ENCODE measurements around the gene FLNB.
A peak's percentile ranks its signal among the peaks of the same experiment; 100 is the strongest.
"Not testable (repeated sequence)": the region's sequence is repeated elsewhere in the genome, so short reads cannot be mapped to it uniquely, and the experiment has no call there.

The FLNB gene

DNA sequence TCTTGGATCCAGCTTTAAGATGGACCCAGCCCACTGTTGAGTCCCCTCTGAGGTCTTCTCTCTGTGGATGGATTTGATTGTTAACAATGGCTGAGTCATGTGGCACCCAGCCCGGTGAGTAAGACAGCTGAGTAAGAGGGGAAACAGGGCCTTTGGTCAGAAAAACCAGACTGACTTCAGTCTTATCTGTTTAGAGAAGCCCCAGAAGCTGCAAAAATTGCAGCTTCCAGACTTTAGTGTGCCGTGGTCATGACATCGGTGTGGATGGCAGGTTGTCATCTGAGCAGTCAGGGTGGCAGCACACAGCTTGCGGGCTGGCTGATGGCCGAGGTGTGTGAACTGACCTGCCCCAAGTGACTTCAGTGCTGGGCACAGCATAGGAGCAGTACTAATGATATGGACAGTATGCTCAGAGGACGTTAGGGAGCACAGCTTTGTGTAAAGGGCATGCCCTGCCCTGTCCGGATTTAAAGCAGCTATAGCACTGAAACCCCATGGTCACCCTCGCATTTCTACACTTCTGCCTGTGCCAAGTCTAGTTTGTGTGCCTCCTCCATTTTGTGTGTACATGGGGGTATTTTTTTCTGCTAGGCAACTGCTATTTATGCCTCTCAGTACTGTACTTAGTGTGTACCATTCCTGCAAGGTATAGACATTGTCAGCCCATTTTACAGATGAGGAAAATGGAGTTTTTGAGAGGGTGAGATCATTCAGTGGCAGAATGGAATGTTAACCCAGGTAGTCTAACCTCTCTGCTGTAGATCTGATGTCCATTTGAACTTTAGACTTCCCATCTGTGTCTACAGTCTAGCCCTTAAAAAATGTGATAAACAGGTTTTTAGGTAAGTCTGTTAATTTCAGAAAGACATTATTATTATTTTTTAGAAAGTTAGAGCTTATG is 44.4 kb downstream of the FLNB start:
- DNase-seq (ENCODE audit: low spot score) = no peak

DNA sequence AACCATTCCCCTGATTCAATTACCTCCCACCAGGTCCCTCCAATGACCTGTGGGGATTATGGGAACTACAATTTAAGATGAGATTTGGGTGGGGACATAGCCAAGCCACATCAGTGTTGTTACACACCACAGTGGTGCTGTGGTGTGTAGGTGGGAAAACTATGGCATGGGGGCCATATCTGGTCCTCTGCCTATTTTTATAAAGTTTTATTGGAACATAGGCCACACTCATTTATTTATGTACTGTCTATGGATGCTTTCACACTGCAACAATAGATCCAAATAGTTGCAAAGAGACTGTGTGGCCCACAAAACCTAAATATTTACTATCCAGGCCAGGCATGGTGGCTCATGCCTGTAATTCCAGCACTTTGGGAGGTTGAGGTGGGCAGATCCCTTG is 46.4 kb downstream of the FLNB start:
- DNase-seq (ENCODE audit: low spot score) = no peak

DNA sequence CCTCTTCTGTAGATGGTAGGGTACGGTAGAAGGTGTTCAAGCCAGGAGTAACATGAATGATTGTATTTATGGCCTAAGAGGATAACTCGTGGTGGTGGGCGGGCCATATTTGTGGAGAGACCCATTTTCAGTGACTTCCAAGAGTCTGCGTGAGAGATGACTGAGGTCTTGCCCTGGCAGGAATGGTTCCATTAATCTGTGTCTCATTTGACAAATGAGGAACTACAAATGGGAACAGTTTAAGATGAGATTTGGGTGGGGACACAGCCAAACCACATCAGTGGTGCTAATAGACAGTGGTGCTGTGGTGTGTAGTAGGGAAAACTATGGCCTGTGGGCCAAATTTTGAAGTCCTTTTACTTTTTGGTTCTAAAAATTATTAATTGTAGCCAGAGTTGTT is 47.1 kb downstream of the FLNB start:
- DNase-seq (ENCODE audit: low spot score) = no peak

DNA sequence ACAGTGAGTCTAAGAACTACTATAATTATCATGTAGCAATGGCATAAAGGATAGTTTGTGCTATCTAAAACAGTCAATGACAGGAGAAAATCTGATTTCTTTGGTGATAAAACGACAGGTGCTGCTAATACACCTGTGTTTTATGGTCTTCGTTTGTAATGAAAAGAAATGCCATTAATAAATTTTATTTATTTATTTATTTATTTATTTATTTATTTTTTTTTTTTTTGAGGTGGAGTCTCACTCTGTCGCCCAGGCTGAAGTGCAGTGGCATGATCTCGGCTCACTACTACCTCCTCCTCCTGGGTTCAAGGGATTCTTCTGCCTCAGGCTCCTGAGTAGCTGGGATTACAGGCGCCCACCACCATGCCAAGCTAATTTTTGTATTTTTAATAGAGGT is 47.7 kb downstream of the FLNB start:
- DNase-seq (ENCODE audit: low spot score) = not testable (repeated sequence)

DNA sequence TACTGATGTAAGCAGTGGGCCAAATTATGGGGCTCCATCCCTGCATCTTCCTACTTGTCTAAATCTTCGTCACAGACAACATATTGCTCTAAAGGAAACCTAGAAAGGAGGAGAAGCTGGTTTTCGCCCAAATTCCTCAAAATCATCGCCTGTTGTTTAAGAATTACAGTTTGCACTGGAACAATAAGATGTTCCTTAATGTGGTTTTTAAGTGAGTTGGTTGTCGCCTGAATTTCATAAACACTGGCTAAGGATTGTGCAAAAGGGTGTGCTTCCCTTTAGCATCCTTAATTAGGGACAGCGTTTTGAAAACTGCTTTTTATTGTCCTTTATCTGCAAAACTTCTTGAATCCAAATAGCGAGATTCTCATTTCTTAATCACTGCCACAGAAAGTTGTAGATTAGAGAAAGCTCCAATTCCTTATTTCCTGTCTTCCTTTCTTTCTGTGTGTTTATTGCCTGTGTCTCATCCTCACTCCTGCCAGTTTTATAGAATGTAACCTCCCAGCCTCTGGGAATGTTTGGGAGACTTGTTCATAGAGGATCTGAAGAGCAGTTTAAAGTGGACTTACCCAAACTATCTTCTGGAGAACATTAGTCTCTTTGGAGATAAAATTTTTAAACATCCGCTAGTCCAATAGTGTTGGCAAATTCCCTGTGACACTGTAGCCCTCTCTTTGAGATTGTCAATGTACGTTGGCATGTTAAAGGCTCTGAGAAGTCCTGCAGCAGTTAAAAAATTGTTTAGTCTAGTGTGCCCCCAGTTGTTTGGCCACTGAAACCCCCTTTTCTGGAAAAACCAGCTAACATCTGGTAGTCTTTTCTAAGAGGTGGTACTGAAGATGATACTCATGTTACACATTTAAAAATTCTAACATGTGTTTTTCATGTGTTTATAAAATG is 50.4 kb downstream of the FLNB start:
- DNase-seq (ENCODE audit: low spot score) = no peak

DNA sequence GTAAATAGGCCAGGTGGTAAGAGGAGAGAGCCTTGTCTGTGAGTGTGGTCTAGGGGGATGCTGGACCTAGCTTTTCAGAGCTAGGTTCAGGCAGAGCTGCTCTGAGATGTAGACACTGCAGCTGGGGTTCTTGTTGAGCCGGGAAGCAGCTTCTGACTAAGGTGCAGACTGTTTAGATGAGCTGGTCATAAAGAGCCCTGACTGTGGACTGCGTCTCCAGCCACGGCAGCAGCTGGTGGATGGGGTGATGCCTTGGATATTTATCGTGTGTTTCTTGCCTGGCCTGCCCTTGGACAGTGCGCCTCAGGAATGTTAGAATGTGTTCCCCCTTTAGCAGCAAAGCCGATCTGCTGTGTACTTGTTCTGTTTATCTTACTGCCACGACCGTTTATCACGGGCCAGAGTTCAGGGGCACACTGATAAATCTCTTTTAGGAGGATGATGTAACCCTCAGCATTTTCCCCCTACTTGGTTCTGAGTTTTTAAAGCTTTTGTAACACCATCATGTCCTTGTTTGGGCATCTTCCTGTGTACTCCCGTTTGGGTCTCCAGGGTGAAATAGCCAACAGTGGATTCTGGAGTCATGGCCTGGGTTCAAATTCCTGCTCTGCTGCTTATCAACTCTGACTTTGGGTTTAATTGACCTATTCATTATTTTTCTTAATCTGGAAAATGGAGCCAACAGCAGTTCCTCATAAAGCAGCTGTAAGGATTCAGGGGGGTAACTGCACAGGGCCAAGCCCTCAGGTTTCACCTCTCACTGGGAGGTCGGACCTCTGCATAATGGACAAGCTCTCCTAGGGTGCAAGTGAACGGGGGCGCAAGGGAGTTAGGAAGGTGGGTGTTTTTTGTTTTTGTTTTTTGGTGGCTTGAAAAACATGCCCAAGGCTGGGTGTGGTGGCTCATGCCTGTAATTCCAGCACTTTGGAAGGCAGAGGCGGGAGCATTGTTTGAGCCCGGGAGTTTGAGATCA is 51.4 kb downstream of the FLNB start:
- DNase-seq (ENCODE audit: low spot score) = peak; percentile 69

DNA sequence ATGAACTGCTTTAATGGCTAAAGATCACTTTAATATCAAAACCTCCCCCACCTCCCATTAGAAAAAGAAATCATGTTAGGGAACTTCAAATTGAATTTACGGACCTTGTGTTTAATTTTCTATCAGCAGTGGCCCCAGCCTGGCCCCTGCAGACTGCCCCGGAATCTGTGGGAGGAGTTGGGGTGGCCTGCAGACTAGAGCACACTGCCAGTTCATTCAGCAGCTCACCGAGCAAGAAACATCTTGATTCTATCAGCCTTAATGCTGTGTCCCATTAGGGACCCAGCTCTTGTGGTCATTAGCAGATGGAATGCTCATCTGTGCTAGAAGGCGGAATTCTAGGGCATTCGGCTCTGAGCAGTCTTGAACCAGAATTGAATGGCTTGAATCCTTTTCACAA is 54.2 kb downstream of the FLNB start:
- DNase-seq (ENCODE audit: low spot score) = no peak

DNA sequence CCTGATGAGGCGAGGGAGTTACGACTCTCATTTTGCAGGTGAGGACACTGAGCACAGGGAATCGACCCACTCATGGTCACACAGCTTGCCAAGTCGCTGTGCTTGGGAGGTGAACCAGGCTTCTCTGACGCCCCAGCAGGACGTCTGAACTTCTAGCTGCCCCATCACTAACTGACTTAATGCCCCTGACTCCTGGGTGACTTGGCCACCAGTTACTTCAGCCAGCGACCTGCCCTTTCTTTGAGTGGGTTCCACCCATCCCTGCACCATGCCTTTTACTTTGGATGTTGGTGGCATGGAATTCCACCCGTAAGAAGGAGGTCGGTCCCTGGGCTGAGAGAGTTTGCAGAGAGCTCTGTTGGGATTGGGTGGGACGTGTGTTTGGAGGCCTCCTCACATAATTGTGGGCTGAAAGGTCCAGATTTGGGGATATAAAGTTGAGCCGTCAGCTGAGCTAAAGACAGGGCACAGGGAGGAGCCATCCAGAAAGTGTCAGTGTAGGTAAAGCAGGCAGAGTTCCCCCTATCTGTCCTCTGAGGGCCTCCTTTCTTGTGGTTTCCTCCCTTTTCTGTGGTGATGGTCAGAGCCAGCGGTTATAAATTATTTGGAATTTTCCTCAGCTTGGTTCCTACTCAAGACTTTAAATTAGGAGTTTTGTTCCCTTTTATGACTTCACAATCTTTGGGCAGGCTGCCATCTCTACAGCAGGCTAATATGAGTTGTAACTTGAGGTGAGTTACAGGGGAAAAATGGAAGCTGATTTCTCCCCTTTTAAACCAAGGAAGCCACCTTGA is 55.0 kb downstream of the FLNB start:
- no peak for DNase-seq (ENCODE audit: low spot score)

DNA sequence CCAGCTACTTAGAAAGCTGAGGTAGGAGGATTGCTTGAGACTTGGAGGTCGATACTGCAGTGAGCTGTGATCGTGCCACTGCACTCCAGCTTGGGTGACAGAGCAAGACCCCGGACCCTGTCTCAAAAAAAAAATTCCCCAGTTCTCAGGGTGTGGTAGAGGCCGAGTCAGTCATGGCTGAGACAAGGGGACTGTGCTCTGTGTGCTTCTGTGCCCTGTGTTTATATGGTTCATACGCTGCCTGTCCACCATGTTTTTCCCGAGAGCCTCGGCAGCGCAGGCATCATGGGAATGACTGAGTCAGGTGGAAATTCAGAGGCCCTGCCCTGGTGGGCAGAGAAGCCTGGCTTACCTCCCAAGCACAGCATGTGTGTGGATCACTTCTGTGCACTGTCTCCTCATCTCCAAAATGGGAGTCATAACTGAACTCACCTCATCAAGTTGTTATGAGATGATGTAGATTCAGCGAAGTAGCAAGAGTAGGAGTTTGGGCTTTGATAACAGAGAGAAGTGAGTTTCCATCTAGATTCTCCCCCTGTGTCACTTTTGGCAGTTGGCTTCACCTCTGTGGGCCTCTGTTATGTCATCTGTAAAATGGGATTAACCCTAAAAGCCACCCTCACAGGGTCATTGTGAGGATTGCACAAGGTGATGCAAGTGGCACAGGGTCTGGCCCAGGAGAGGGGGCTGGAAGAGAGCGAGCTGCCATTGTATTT is 56.9 kb downstream of the FLNB start:
- no peak for DNase-seq (ENCODE audit: low spot score)

DNA sequence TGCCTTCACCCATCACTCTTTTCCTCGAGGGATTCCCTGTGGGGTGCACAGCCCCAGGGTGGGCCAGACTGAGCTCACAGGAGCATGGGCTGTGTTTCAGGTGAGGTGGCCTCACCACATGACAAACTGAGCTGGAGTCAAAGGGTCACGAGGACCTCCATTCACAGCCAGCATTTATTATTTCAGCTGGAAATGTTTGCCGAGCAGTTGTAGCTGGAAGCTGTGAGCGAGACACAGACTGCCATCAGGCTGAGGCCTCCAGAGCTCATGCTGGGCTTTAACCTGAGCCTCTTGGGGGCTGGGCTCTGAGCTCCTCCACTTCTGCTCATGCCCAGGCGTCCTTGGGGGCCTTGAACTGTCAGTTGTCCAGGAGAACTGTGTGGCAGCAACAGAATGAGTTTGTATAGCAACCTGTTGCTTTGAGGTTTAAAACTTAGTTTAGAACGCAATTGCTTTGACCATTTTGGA is 57.5 kb downstream of the FLNB start:
- DNase-seq (ENCODE audit: low spot score) = no peak

DNA sequence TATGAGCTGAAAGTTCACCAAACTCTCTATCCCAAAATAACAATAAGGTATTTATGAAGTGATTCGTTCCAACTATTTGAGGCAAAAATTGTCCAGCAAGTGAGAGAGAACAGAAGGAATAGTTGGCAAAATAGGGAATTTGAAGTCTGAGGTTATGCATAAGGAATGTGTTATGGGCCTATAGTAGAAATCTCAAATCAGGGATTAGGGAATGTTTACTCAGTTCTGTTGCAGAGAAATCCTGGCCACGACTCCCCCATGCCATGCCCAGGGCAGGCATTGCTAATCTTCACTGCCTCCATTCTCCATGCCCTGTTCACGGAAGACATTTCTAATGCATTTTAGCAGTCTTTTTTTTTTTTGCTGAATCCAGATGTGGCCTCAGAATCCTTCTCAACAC is 58.6 kb downstream of the FLNB start:
- DNase-seq (ENCODE audit: low spot score) = no peak

DNA sequence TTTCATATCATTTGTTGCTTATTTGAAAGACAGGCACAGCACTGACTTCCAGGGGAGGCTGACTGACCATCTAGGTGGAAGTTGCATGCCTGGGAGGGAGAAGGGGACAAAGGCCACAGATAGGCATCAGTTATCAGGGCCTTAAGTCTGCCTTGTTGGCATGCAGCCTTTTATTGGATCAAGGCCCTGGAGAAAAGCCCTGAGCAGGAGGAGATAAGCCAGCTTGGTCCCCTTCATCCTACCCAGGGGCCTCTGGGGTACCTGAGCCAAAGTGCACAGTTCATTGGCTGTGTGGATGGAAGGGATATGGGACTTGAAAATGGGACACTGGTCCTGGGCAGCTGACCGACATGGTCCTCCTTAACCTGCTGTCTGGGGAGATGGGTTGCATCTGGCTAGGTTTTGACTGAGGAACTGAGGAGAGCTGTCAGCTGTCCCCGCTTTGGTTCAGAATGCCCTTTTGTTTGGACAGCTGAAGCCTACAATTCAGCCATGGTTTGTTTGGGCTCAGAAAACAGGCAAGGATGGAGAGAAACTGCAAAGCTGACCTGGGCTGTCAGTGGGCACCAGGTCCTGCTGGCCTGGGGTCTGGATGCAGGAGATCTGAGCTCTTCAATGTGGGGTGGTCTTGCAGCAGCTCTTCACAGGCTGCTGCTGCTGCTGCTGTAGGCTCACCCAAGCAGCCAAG is 60.0 kb downstream of the FLNB start:
- no peak for DNase-seq (ENCODE audit: low spot score)

DNA sequence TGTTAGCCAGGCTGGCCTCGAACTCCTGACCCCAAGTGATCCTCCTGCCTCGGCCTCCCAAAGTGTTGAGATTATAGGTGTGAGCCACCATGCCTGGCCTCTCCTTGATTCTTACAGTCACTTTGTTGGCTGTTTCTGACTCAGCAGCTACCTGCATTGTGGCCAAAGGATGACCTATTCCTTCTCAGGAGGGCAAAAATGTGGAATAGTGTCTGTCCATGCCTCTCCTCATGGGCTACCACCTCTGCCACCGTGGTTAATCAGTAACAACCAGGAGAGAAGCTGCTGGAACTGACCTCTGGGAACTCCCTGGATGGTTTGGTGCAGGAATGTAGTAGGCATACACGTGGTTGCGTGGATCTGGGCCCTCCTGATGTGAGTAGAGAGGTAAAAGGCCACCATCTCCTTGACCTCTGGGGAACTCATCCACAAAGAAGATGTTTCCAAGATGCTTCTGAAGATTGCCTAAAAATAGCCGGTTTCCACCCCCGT is 63.3 kb downstream of the FLNB start:
- no peak for DNase-seq (ENCODE audit: low spot score)

DNA sequence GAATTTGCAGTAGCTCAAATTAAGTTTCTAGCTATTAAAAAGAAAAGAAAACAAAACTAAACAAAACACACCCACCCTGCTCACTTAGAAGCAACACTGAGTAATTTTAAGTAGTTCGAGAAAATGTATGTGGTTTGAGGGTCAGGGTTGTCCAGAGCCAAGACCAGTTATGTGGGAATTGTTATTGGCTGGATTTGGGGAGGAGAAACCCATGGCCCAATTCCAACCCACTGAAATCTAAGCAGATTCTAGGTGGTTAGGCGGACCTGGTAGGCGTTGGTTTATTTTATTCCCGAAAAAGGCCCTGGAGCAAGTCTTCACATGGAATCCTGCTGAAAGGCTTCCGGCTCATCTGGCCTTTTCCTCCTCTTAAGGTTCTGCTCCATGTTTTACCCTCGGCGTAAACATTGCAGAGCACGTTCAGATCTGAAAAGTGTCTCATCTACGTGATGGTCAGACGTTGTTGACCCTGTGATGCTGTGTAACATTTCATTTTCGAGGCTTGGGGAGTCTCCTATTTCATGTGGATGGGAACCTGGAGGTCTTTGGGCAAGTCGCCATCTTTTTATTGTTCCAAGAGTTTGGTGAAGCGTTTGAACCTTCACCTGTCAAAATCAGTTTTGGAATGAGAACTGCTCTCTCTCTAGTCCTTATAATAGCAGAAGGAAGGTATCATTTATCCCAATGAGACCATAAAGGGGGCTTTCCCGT is 64.0 kb downstream of the FLNB start:
- DNase-seq (ENCODE audit: low spot score) = no peak

DNA sequence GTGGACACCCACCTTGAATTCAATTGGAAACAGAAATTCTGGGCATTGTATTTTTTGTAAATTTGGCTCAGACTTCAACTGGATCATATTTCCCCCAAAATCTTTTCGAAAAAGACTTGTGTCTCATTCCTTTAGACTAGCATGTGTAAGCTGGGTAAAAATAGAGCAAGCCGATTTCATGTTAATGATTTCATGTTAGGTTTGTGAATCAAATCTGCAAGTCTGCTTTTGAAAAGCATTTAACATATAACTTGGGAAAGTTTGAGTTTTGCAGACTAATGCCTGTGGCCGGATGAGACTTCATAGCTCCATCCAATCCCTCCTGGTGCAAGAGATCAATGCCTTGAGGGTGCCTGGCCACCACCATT is 64.5 kb downstream of the FLNB start:
- no peak for DNase-seq (ENCODE audit: low spot score)

DNA sequence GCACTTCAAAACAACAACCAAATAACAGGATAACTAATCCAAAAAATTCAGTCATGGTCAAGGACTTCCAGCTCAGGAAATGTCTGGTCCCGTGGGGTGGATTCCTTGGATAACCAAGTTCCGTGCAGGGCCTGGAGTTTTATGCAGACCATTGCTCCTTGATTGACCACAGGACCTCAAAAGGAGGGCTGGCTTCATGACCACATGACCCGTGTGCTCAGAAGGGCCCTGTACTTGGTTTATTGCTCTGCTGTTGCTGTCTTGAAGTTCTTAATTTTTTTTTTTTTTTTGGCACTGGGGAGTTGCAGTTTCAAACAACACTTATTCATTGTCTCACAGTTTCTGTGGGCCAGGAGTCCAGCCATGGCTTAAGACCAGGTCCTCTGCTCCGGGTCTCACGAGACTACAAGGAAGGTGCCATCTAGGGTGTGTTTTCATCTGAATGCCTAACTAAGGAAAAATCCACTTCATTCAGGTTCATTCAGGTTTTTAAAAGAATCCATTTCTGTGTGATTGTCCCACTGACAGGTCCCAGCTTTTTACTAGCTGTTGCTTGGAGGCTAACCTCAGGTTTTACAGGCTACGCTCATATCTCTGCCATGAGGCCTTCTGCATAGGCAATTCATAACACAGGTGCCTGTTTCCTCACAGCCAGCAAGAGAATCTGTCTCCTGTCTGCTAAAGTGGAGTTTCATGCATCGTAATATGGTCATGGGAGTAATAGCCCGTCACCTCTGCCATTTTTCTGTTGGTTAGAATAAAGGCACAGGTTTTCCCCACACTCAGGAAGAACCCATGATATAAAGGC is 65.3 kb downstream of the FLNB start:
- no peak for DNase-seq (ENCODE audit: low spot score)

DNA sequence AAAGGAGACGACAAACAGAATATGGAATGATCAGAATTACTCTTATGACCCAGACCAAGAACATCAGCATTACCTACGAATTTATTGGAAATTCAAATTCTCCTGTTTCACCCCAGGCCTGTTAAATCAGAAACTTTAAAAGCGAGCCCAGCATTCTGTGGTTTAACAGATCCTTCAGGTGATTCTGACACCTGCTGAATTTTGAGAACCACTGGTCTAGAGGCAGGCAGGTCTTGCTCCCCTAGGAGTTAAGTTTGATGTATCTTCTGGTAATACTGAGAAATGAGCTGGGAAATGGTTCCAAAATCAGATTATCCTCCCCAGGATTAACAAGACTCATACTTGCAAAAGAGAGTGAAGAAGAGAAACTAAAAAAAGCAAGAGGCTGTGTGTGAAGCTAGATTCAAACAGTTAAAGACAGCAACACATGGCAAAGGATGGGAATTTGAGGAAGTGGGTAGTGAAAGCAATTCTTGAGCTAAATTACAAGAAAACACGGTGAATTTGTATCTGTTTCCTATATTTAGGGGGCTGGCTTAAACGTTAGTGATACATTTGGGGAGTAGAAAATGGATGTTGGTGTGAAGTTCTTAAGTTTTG is 66.0 kb downstream of the FLNB start:
- DNase-seq (ENCODE audit: low spot score) = no peak

DNA sequence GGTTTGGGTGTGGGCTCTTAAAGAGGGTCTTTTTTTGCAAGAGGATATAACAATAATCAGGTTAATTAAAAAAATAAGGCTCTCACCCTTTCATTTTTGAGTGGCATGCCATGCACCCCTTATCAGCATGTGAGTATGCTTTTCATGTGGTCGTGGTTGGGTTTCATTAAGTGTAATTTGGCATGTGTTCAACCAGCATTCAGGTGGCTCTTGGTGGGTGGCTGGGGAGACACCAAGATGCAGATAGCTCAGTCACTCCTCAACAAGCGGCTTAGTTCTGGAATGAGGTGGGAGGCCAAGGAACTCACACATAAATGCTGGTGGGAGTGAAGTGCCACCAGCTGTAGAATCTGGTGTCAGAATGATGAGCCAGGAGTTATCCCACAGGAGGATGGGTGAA is 66.8 kb downstream of the FLNB start:
- no peak for DNase-seq (ENCODE audit: low spot score)
